WTC11 (cell line): ENCODE measurements around the gene ATRIP. TPM values are rescaled to one million over a fixed set of nuclear protein-coding genes. Genes with fewer than 3 reads are reported as not detected.

Experiments used
- ATAC-seq: fragments of 200-7000 bp; cut with Tn5 transposase; 2 replicates; pipeline ENCODE4 v1.10.0; 2021; ENCODE audit warnings: mild to moderate bottlenecking, moderate library complexity
- CTCF ChIA-PET: fragments of 300-600 bp; sonication (Branson Sonifier 250); formaldehyde crosslinking; loops from one replicate; lab custom pipeline; 2021; ENCODE audit warnings: antibody characterized with exemption; lab: Charles Lee
- POLR2A ChIA-PET: fragments of 350-600 bp; sonication (Branson Sonifier 250); formaldehyde crosslinking; loops from one replicate; lab custom pipeline; 2021; ENCODE audit warnings: antibody characterized with exemption; lab: Charles Lee
- DNase-seq: peaks from one replicate; pipeline ENCODE4 v3.0.0; 2021; ENCODE audit warnings: low spot score
- H3K27ac Mint-ChIP-seq: 2 replicates; pipeline ENCODE4 v1.8.0; 2021; ENCODE audit warnings: mixed read lengths
- H3K27me3 Mint-ChIP-seq: 2 replicates; pipeline ENCODE4 v1.8.0; 2021; ENCODE audit warnings: low read depth, mild to moderate bottlenecking, moderate library complexity, mixed read lengths
- H3K36me3 Mint-ChIP-seq: 2 replicates; pipeline ENCODE4 v1.8.0; 2021; ENCODE audit warnings: mixed read lengths
- H3K4me1 Mint-ChIP-seq: 2 replicates; pipeline ENCODE4 v1.8.0; 2022; ENCODE audit warnings: mixed read lengths
- H3K4me3 Mint-ChIP-seq: 2 replicates; pipeline ENCODE4 v1.8.0; 2021; ENCODE audit warnings: mild to moderate bottlenecking, moderate library complexity, mixed read lengths
- H3K9me3 Mint-ChIP-seq: 2 replicates; pipeline ENCODE4 v1.8.0; 2021; ENCODE audit warnings: mixed read lengths
- ATF2 ChIP-seq: sonication (generic); formaldehyde crosslinking; IDR thresholded peaks from 2 replicates; pipeline ENCODE4 v1.8.1; 2022; ENCODE audit warnings: low read depth, missing genetic modification reagents, borderline replicate concordance
- CBFB ChIP-seq: sonication (generic); formaldehyde crosslinking; IDR thresholded peaks from 2 replicates; pipeline ENCODE4 v1.8.1; 2022; ENCODE audit warnings: mild to moderate bottlenecking, low read depth, missing genetic modification reagents
- CREB1 ChIP-seq: sonication (generic); formaldehyde crosslinking; IDR thresholded peaks from 2 replicates; pipeline ENCODE4 v1.8.0; 2023; ENCODE audit warnings: mild to moderate bottlenecking, missing genetic modification reagents
- EMX1 ChIP-seq: fragments of 250-450 bp; sonication (Bioruptor Pico); IDR thresholded peaks from 2 replicates; pipeline ENCODE4 v1.8.0; 2021; ENCODE audit warnings: mild to moderate bottlenecking
- ETV6 ChIP-seq: sonication (generic); formaldehyde crosslinking; IDR thresholded peaks from 2 replicates; pipeline ENCODE4 v1.8.1; 2022; ENCODE audit warnings: mild to moderate bottlenecking, missing genetic modification reagents
- FOXK1 ChIP-seq: sonication (generic); formaldehyde crosslinking; IDR thresholded peaks from 2 replicates; pipeline ENCODE4 v1.8.0; 2022; ENCODE audit warnings: mild to moderate bottlenecking, moderate library complexity, missing genetic modification reagents
- FOXP4 ChIP-seq: sonication (generic); formaldehyde crosslinking; IDR thresholded peaks from 2 replicates; pipeline ENCODE4 v1.8.0; 2022; ENCODE audit warnings: mild to moderate bottlenecking, missing genetic modification reagents
- GTF2I ChIP-seq: fragments of 250-450 bp; sonication (Bioruptor Pico); conservative IDR thresholded peaks from 2 replicates; pipeline ENCODE4 v1.4.0; 2021; ENCODE audit warnings: mild to moderate bottlenecking
- MYBL2 ChIP-seq: sonication (generic); formaldehyde crosslinking; IDR thresholded peaks from 2 replicates; pipeline ENCODE4 v1.8.1; 2023; ENCODE audit warnings: mild to moderate bottlenecking, moderate library complexity, missing genetic modification reagents
- NFE2L1 ChIP-seq: sonication (generic); formaldehyde crosslinking; IDR thresholded peaks from 2 replicates; pipeline ENCODE4 v1.8.1; 2023; ENCODE audit warnings: missing genetic modification reagents
- SMAD3 ChIP-seq: sonication (generic); formaldehyde crosslinking; IDR thresholded peaks from 2 replicates; pipeline ENCODE4 v1.8.0; 2022; ENCODE audit warnings: missing genetic modification reagents, mild to moderate bottlenecking, borderline replicate concordance
- SMAD4 ChIP-seq: sonication (generic); formaldehyde crosslinking; IDR thresholded peaks from 2 replicates; pipeline ENCODE4 v1.8.0; 2022; ENCODE audit warnings: mild to moderate bottlenecking, missing genetic modification reagents
- SP1 ChIP-seq: sonication (generic); formaldehyde crosslinking; conservative IDR thresholded peaks from 2 replicates; pipeline ENCODE4 v1.8.1; 2022; ENCODE audit warnings: missing genetic modification reagents
- TEAD4 ChIP-seq: sonication (generic); formaldehyde crosslinking; IDR thresholded peaks from 2 replicates; pipeline ENCODE4 v1.8.0; 2022; ENCODE audit warnings: mild to moderate bottlenecking, missing genetic modification reagents
- ZBTB21 ChIP-seq: sonication (generic); formaldehyde crosslinking; IDR thresholded peaks from 2 replicates; pipeline ENCODE4 v1.8.1; 2023; ENCODE audit warnings: mild to moderate bottlenecking, missing genetic modification reagents, borderline replicate concordance
- ZNF263 ChIP-seq: sonication (generic); formaldehyde crosslinking; IDR thresholded peaks from 2 replicates; pipeline ENCODE4 v1.8.1; 2022; ENCODE audit warnings: low read depth, mild to moderate bottlenecking, moderate library complexity, missing genetic modification reagents
- ZNF423 ChIP-seq: fragments of 250-450 bp; sonication (Bioruptor Pico); IDR thresholded peaks from 2 replicates; pipeline ENCODE4 v2.1.2; 2022; ENCODE audit warnings: mild to moderate bottlenecking, moderate library complexity
- ZNF532 ChIP-seq: fragments of 250-450 bp; sonication (Bioruptor Pico); IDR thresholded peaks from 2 replicates; pipeline ENCODE4 v1.9.0; 2021; ENCODE audit warnings: mild to moderate bottlenecking, borderline replicate concordance
- total RNA-seq: library from RNA; stranded (reverse); gene quantifications from 3 replicates; pipeline ENCODE4 v1.2.3, GENCODE V29; 2021

The ATRIP gene
- total RNA-seq, 1 experiment from 2014 or later: 18.2 TPM

GRCh38 chr3:48412375-48413001, 34.0 kb upstream of the ATRIP start:
- Mint-ChIP-seq H3K27me3 (no peaks in the 10 kb centered on the region), H3K27ac (no peak overlapping the region), H3K36me3 (peaks cover 68% of the 10 kb centered on the region), H3K9me3 (no peaks in the 10 kb centered on the region), H3K4me1 (no peaks in the 10 kb centered on the region), H3K4me3 (no peak overlapping the region)
- no peak for ATAC-seq
- TF ChIP-seq NFE2L1: no peak
- no peak for TF ChIP-seq SP1 (CRISPR knock-in tag)
- no peak for TF ChIP-seq FOXK1 (CRISPR knock-in tag)
- TF ChIP-seq EMX1 (CRISPR knock-in tag): no peak
- TF ChIP-seq SMAD4 (CRISPR knock-in tag): no peak
- TF ChIP-seq MYBL2 (CRISPR knock-in tag): no peak
- TF ChIP-seq SMAD3 (CRISPR knock-in tag): no peak
- TF ChIP-seq TEAD4 (CRISPR knock-in tag): no peak
- TF ChIP-seq GTF2I (CRISPR knock-in tag): no peak
- TF ChIP-seq ZNF263 (CRISPR knock-in tag): no peak
- no peak for TF ChIP-seq FOXP4 (CRISPR knock-in tag)
- TF ChIP-seq ATF2 (CRISPR knock-in tag): no peak
- no peak for TF ChIP-seq ETV6 (CRISPR knock-in tag)
- TF ChIP-seq ZBTB21: no peak
- TF ChIP-seq CREB1 (CRISPR knock-in tag): no peak
- TF ChIP-seq CBFB: no peak
- no peak for TF ChIP-seq ZNF532 (CRISPR knock-in tag)
- no peak for TF ChIP-seq ZNF423
- POLR2A ChIA-PET: no interaction called here
- no peak for DNase-seq
- CTCF ChIA-PET: interaction anchor here (2.9 to 18.3 kb wide), 2 partner anchors 11 to 24 kb away, joined by 15 to 218 read pairs; no protein-coding TSS in a partner anchor

- no peak for TF ChIP-seq CREB1 (CRISPR knock-in tag)
- Mint-ChIP-seq H3K9me3 (no peaks in the 10 kb centered on the region), H3K4me3 (no peak overlapping the region), H3K27me3 (no peaks in the 10 kb centered on the region), H3K36me3 (peaks cover 64% of the 10 kb centered on the region), H3K27ac (no peak overlapping the region), H3K4me1 (no peaks in the 10 kb centered on the region)
- no peak for ATAC-seq
- CTCF ChIA-PET: interaction anchor here (2.9 to 18.3 kb wide), 2 partner anchors 12 to 23 kb away, joined by 15 to 218 read pairs; no protein-coding TSS in a partner anchor
- POLR2A ChIA-PET: no interaction called here
- DNase-seq: no peak
Observed at GRCh38 chr3:48413086-48413485, 33.5 kb upstream of the ATRIP start.
